HepG2 (cell line): ENCODE data around the gene HOXD1. TPM values are rescaled to one million over a fixed set of nuclear protein-coding genes. Genes with fewer than 3 reads are reported as not detected.

Experiments
- ADNP ChIP-seq: sonication (generic); formaldehyde crosslinking; IDR thresholded peaks from 2 replicates; pipeline ENCODE4 v1.4.0; 2020; ENCODE audit warnings: missing genetic modification reagents
- ARID2 ChIP-seq: sonication (generic); formaldehyde crosslinking; IDR thresholded peaks from 2 replicates; pipeline ENCODE4 v1.8.1; 2022; ENCODE audit warnings: mild to moderate bottlenecking, missing genetic modification reagents, borderline replicate concordance
- BCLAF1 ChIP-seq: fragments of 450-650 bp; IDR thresholded peaks from 2 replicates; pipeline ENCODE4 v1.6.1; 2017; ENCODE audit warnings: mild to moderate bottlenecking
- CBX5 ChIP-seq: sonication (generic); formaldehyde crosslinking; IDR thresholded peaks from 2 replicates; pipeline ENCODE4 v1.4.0; 2020; ENCODE audit warnings: missing genetic modification reagents, borderline replicate concordance
- ETV5 ChIP-seq: IDR thresholded peaks from 2 replicates; pipeline ENCODE4 v1.6.1; 2018; ENCODE audit warnings: missing biosample characterization, missing genetic modification reagents, inconsistent platforms, borderline replicate concordance
- MEIS1 ChIP-seq: sonication (generic); formaldehyde crosslinking; IDR thresholded peaks from 2 replicates; pipeline ENCODE4 v1.9.0; 2021; ENCODE audit warnings: mild to moderate bottlenecking, missing genetic modification reagents, moderate library complexity, borderline replicate concordance
- NFATC3 ChIP-seq: sonication (generic); formaldehyde crosslinking; IDR thresholded peaks from 2 replicates; pipeline ENCODE4 v1.5.1; 2020; ENCODE audit warnings: mild to moderate bottlenecking, missing genetic modification reagents
- NPAS2 ChIP-seq: sonication (generic); formaldehyde crosslinking; IDR thresholded peaks from 2 replicates; pipeline ENCODE4 v1.8.0; 2022; ENCODE audit warnings: mild to moderate bottlenecking, missing genetic modification reagents, borderline replicate concordance
- NR1H2 ChIP-seq: sonication (generic); formaldehyde crosslinking; IDR thresholded peaks from 2 replicates; pipeline ENCODE4 v1.8.1; 2022; ENCODE audit warnings: low read depth, missing genetic modification reagents, borderline replicate concordance
- TGIF2 ChIP-seq: IDR thresholded peaks from 2 replicates; pipeline ENCODE4 v1.6.1; 2016; ENCODE audit warnings: control low read depth, missing compliant biosample characterization
- ZBTB37 ChIP-seq: sonication (generic); formaldehyde crosslinking; IDR thresholded peaks from 2 replicates; pipeline ENCODE4 v1.4.0; 2020; ENCODE audit warnings: mild to moderate bottlenecking, missing genetic modification reagents
- ZNF546 ChIP-seq: sonication (generic); formaldehyde crosslinking; conservative IDR thresholded peaks from 2 replicates; pipeline ENCODE4 v1.8.1; 2023; ENCODE audit warnings: mild to moderate bottlenecking, missing genetic modification reagents
- ZNF616 ChIP-seq: sonication (generic); formaldehyde crosslinking; IDR thresholded peaks from 2 replicates; pipeline ENCODE4 v1.5.0; 2020; ENCODE audit warnings: low read depth, mild to moderate bottlenecking, missing genetic modification reagents
- ZSCAN21 ChIP-seq: sonication (generic); formaldehyde crosslinking; IDR thresholded peaks from 2 replicates; pipeline ENCODE4 v1.8.0; 2022; ENCODE audit warnings: mild to moderate bottlenecking, missing genetic modification reagents, moderate library complexity, borderline replicate concordance
- polyA plus RNA-seq, 8 experiments: library from polyadenylated mRNA; depleted of rRNA in 3 of 8; stranded (reverse) in 7 of 8; unstranded in 1 of 8; fragments of >200 nt; fragmentation: Illumina TruSeq in 4 of 8; extraction: Trizol in 4 of 8; gene quantifications; 2 replicates each; pipeline versions ENCODE4 v1.2.1 to v1.2.3, GENCODE V29; 2011 to 2016; ENCODE audit warnings: low read depth in 4 of 8, missing spikeins in 1 of 8, mixed read lengths in 1 of 8; ENCODE audit not compliant: insufficient read depth in 1 of 8
- total RNA-seq, 5 experiments: library from RNA; depleted of rRNA; stranded (reverse); fragments of >200 nt; fragmentation: Illumina TruSeq; extraction: Trizol; gene quantifications; 2 replicates each; pipeline ENCODE4 v1.2.3, GENCODE V29; 2016; ENCODE audit warnings: low read depth in 1 of 5
- TF ChIP-seq, protein P1 (sequence below): sonication (generic); formaldehyde crosslinking; IDR thresholded peaks from 2 replicates; pipeline ENCODE4 v1.5.0; 2020; ENCODE audit warnings: mild to moderate bottlenecking, missing genetic modification reagents, borderline replicate concordance
- TF ChIP-seq, protein P2 (sequence below): IDR thresholded peaks from 2 replicates; pipeline ENCODE4 v1.6.1; 2012; ENCODE audit warnings: inconsistent platforms
- TF ChIP-seq, protein P3 (sequence below): sonication (generic); formaldehyde crosslinking; IDR thresholded peaks from 2 replicates; pipeline ENCODE4 v1.8.1; 2023; ENCODE audit warnings: mild to moderate bottlenecking, missing genetic modification reagents

The HOXD1 gene
- total and polyA plus RNA-seq, 2 of the 13 experiments (the other 11 are each of a cell fraction or from before 2014, with no cell fraction given) = 10.0 to 22.3 TPM

DNA sequence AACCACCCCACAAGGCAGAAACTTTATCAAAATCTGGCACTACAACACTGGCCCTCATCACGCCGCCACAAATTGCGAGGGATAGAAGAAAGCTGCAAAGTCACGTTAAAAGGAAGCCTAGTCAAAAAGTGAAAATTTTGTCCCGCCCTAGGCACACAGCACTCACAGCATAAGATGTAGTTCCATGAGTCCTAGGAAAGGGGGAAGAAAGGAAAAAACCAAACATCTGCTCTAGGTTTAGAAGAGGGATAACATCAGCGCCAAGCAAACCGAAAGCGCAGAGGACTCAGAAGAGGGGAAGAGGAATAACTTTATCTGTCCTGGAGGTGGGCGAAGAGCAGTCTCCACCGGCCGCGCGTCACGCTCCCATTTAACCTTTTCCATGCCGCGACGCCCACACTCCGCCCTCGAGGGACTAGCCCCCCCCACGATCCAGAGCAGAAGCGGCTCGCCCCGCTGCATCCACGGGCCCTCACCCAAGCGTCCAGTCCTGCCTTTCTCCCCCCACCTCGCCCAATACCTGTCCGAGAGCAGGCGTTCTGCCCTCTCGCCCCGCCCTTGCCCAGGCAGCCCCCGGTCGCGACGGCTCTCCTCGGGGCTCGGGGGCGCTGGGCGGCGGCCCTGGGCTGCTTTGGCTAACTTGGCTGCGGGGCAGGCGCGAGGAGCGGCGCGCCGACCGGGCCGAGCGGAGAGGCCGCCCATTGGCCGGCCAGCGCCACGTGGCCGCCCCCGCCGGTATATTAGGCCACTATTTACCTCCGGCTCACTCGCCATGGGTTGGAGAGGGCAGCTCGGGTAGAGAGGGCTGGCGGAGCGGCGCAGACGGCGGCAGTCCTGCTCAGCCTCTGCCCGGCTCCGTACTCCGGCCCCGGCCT lies at the start of gene HOXD1 (continued):
- TF ChIP-seq ETV5 (CRISPR knock-in tag) (no peak), NFATC3 (CRISPR knock-in tag) (no peak), CBX5 (no peak), MEIS1 (CRISPR knock-in tag) (no peak), BCLAF1 (no peak), ZNF616 (CRISPR knock-in tag) (peak; percentile 51; the same call in 1 of the 2 replicates), NR1H2 (CRISPR knock-in tag) (0 out of 2 replicates have a peak, but pooled peaks have one; percentile 27), TGIF2 (no peak), ARID2 (no peak), ZNF546 (CRISPR knock-in tag) (no peak), NPAS2 (no peak), ZSCAN21 (CRISPR knock-in tag) (peak; percentile 58; the same call in 1 of the 2 replicates), ZBTB37 (0 out of 2 replicates have a peak, but pooled peaks have one; percentile 43), ADNP (no peak)
- TF ChIP-seq, protein P1, sequence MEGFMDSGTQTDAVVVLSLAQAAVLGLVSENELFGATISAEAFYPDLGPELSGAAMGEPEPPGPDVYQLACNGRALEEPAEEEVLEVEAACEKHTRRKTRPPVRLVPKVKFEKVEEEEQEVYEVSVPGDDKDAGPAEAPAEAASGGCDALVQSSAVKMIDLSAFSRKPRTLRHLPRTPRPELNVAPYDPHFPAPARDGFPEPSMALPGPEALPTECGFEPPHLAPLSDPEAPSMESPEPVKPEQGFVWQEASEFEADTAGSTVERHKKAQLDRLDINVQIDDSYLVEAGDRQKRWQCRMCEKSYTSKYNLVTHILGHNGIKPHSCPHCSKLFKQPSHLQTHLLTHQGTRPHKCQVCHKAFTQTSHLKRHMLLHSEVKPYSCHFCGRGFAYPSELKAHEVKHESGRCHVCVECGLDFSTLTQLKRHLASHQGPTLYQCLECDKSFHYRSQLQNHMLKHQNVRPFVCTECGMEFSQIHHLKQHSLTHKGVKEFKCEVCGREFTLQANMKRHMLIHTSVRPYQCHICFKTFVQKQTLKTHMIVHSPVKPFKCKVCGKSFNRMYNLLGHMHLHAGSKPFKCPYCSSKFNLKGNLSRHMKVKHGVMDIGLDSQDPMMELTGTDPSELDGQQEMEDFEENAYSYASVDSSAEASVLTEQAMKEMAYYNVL (CRISPR knock-in tag) = peak; percentile 77
- TF ChIP-seq, protein P2, sequence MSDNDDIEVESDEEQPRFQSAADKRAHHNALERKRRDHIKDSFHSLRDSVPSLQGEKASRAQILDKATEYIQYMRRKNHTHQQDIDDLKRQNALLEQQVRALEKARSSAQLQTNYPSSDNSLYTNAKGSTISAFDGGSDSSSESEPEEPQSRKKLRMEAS = peak; percentile 89
- TF ChIP-seq, protein P3, sequence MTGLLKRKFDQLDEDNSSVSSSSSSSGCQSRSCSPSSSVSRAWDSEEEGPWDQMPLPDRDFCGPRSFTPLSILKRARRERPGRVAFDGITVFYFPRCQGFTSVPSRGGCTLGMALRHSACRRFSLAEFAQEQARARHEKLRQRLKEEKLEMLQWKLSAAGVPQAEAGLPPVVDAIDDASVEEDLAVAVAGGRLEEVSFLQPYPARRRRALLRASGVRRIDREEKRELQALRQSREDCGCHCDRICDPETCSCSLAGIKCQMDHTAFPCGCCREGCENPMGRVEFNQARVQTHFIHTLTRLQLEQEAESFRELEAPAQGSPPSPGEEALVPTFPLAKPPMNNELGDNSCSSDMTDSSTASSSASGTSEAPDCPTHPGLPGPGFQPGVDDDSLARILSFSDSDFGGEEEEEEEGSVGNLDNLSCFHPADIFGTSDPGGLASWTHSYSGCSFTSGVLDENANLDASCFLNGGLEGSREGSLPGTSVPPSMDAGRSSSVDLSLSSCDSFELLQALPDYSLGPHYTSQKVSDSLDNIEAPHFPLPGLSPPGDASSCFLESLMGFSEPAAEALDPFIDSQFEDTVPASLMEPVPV = no peak
